ENCODE results near the gene PRSS53.

PRSS53 gene

DNA sequence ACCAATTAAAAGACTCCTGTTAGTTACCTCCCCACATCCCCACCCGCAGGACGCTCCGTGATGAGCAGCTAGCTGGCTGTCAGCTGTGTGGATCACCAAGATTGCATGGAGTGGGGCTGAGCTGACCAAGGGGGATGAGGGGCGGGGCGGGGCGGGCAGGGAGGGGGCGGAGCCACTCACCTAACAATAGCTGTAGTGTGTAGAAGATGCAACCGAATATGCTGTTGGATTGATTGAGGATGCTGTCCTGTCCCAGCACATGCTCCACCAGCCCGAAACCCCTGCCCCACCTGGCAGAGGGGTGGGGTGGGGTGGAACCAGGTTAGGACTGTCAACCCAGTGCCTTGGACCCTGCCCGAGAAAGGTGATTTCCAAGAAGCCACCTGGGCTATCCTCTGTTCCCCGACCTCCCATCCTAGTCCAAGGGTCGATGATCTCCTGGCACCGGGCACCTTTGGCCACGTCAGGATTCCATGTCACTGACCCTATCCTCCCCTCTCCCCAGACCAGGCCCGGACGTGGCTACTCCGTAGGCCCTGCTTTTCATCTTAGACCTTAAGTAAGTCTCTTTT, 4.5 kb upstream of the PRSS53 start:
- FAIRE-seq, result no peak

DNA sequence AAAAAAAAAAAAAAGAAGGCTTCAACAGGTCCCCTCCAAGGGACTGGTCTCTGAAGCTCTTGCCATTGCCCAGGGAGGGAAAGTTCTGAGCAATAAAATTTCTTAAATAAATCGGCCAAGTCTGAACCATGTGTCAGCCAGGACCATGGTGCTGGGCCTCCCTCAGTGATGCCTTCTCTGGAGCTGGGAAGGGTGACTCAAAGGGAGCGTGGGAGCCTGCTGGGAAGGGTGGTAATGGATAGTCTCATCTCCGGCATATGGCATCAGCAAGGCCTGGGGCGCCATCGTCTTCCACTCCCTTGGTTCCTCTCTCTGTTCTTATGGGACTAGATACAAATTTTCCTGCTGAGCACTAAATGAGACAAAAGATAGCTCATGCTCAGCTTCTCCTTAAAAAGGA, 3.6 kb upstream of the PRSS53 start:
- FAIRE-seq, result no peak

GRCh38 chr16:31090540-31090939, 1.8 kb upstream of the PRSS53 start:
- FAIRE-seq, result no peak

DNA sequence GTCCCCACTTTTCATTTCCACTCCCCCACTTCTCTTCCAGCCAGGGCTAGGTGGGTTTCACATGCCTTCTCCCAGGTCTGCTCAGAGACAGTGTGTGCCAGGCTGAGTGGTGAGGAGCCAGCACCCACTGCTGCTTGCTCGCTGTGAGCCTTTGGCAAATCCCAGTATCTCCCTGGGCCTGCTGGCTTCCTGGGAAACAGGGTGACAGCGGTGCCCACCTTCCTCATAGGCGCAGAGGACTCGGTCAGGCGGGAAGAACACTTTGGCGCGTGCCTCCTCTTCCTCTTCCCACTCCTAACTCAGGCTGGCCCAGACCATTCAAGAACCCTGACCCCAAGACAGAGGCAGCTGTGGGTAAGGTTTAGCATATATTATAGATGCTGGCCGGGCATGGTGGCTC, 456 bp upstream of the PRSS53 start:
- no peak for FAIRE-seq

- no peak for FAIRE-seq
These were observed 772 bp downstream of the PRSS53 start for GRCh38 chr16:31087971-31088370.

GRCh38 chr16:31087481-31087880, 1.3 kb downstream of the PRSS53 start:
- no peak for FAIRE-seq

GRCh38 chr16:31086629-31086906, 2.2 kb downstream of the PRSS53 start:
- no peak for FAIRE-seq

- FAIRE-seq, result no peak
These were observed 2.7 kb downstream of the PRSS53 start for GRCh38 chr16:31085873-31086628.

DNA sequence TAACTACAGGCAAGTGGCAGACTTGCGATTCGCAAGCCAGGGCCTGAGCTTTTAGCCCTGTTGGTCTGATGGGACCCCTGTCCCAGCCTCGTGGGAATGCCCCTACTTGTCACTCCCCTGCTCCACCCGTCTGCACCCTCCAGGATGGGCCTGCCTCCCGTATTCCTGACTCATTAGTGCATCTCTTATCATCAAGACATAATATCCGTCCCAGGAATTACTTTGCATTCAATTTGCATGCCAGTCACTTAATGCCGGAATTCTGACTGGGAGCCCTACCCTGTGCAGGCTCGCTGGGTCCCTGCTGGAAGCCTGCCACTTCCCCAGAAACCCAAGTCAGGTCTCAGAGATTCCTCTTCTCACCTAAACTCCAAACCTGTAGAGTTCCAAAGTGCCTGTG, 3.3 kb downstream of the PRSS53 start:
- no peak for FAIRE-seq

GRCh38 chr16:31084584-31085302, 4.0 kb downstream of the PRSS53 start:
- FAIRE-seq, result no peak

DNA sequence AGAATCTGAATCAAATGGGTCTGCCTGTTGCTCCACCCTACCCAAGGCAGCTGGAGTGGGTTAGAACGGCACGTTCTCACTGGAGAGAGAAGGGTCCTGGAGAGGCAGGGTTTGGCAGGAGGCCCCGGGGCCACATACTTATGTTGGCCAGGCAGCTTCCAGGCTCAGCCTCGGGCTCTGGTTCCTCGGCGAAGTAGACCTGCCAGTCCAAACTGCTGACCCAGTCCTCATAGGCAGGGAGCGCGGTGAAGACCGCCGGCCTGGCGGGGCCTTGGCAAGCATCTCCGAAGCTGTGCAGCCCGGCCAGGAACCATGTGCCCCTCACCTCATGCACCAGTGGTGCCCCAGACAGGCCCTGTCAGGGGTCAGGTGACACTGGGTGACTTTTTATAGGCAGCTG, 4.8 kb downstream of the PRSS53 start:
- no peak for FAIRE-seq

DNA sequence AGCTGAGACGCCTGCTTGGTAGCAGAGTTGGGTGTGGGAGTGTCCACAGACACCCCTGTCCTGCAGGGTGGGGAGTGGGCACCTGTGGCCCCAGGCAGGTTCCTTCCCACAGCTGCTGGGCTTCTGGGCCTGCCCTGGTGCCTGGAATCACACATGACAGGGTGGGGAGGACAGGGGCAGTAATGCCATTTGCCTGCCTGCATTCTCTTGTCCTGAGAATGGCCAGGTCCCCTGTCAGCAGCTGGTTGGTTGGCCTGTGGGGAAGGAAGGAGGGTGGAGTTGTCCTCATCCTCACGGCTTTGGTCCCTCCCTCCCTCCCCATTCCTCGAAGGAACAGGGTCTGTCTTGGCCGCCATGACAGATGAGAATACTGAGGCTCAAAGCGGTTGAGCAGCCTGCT, 5.2 kb downstream of the PRSS53 start:
- FAIRE-seq, result no peak

- no peak for FAIRE-seq
These were observed 5.7 kb downstream of the PRSS53 start for GRCh38 chr16:31083081-31083480.

GRCh38 chr16:31082368-31083045, 6.2 kb downstream of the PRSS53 start:
- no peak for FAIRE-seq

DNA sequence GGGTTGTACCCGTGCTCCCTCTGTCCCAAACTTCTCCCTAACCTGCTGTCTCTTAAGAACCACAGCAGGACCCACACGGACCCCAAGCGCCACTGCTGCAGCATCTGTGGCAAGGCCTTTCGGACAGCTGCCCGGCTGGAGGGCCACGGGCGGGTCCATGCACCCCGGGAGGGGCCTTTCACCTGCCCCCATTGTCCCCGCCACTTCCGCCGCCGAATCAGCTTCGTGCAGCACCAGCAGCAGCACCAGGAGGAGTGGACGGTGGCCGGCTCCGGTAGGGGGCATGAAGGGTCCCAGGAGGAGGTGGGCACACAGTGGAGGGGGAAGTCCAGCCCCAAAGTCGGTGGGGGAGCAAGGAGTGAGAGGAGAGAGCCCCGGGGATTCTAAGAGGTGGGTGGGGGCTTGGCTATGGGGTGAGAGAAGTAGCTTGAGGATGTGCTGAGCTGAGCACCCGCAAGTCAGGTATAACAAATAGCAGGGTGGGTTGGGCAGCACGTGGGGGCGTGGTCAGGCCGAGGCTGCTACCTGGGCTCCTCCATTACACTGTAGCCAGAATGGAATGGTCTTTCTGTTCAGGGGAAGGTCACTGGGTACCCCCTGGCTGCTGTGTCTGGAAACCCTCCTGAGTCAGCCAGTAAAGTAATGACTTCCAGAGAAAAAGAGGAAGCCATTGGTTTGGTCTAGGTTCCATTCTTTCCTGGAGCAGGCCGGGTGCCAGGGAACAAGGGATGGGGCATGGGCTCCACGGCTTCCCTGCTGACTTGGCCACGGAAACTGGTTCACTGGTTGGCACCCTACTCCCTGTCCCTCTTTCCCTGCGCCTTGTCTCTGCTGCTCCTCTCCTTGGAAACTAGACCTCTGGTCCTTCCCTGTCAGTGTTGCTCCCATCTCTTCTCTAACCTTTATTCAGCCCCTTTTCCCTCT, 7.1 kb downstream of the PRSS53 start:
- FAIRE-seq, result no peak

DNA sequence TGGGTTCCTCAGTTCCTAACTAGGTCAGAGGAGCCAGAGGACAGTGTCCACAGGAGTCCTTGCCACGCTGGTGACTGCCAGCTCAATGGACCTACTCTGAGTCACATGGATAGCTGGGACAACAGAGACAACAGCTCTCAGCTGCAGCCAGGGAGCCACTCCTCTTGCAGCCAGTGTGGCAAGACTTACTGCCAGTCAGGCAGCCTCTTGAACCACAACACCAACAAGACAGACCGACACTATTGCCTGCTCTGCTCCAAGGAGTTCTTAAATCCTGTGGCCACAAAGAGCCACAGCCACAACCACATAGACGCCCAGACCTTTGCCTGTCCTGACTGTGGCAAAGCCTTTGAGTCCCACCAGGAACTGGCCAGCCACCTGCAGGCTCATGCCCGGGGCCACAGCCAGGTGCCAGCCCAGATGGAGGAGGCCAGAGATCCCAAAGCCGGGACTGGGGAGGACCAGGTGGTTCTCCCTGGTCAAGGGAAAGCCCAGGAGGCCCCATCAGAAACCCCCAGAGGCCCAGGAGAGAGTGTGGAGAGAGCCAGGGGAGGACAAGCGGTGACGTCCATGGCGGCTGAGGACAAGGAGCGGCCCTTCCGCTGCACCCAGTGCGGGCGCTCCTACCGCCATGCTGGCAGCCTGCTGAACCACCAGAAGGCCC, 7.9 kb downstream of the PRSS53 start:
- no peak for FAIRE-seq

DNA sequence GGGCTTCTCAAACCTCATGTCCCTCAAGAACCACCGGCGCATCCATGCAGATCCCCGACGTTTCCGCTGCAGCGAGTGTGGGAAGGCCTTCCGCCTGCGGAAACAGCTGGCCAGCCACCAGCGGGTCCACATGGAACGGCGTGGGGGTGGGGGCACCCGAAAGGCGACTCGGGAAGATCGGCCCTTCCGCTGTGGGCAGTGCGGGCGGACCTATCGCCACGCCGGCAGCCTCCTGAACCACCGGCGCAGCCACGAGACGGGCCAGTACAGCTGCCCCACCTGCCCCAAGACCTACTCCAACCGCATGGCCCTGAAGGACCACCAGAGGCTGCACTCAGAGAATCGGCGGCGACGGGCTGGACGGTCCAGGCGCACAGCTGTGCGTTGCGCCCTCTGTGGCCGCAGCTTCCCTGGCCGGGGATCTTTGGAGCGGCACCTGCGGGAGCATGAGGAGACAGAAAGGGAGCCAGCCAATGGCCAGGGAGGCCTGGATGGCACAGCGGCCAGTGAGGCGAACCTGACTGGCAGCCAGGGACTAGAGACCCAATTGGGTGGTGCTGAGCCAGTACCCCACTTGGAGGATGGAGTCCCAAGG, 8.6 kb downstream of the PRSS53 start:
- FAIRE-seq, result no peak

- FAIRE-seq, result no peak
These were observed 9.3 kb downstream of the PRSS53 start for GRCh38 chr16:31079342-31079944.

- FAIRE-seq, result no peak
These were observed 10.0 kb downstream of the PRSS53 start for GRCh38 chr16:31078597-31079341.

DNA sequence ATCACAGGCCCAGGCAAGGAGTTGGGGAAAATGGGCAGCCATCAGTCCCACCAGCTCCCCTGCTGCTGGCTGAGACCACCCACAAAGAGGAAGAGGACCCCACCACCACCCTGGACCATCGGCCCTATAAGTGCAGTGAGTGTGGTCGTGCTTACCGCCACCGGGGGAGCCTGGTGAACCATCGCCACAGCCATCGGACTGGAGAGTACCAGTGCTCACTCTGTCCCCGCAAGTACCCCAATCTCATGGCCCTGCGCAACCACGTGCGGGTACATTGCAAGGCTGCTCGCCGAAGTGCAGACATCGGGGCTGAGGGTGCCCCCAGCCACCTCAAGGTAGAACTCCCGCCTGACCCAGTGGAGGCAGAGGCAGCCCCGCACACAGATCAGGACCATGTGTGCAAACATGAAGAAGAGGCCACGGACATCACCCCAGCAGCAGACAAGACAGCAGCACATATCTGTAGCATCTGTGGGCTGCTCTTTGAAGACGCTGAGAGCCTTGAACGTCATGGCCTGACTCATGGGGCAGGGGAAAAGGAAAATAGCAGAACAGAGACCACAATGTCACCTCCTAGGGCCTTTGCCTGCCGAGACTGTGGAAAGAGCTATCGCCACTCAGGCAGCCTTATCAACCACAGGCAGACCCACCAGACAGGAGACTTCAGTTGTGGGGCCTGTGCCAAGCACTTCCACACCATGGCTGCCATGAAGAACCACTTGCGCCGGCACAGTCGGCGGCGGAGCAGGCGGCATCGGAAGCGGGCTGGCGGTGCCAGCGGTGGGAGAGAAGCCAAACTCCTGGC, 10.9 kb downstream of the PRSS53 start:
- FAIRE-seq, result no peak

All from G401.6 (cell line).